HG02943 (cell line): ENCODE measurements around the gene USP44.
A peak's percentile ranks its signal among the peaks of the same experiment; 100 is the strongest.
"Not testable (repeated sequence)": the region's sequence is repeated elsewhere in the genome, so short reads cannot be mapped to it uniquely, and the experiment has no call there.

ENCODE experiments used
- ATAC-seq: cut with Tn5 transposase; IDR thresholded peaks from one replicate; pipeline ENCODE4 v1.9.1; 2021; ENCODE audit warnings: mild to moderate bottlenecking, low read depth, moderate library complexity; ENCODE audit not compliant: unreplicated experiment

The USP44 gene

GRCh38 chr12:95513599-95513998, 37.7 kb downstream of the USP44 start:
- ATAC-seq = no peak

GRCh38 chr12:95511977-95512376, 39.3 kb downstream of the USP44 start:
- ATAC-seq = no peak

- no peak for ATAC-seq
Measured at GRCh38 chr12:95509300-95509699, 42.0 kb downstream of the USP44 start.

- no peak for ATAC-seq
Measured at GRCh38 chr12:95506707-95507523, 44.4 kb downstream of the USP44 start.

- ATAC-seq = no peak
Measured at GRCh38 chr12:95505039-95505438, 46.2 kb downstream of the USP44 start.

GRCh38 chr12:95504140-95504539, 47.1 kb downstream of the USP44 start:
- no peak for ATAC-seq

GRCh38 chr12:95499772-95500171, 51.5 kb downstream of the USP44 start:
- ATAC-seq = no peak

GRCh38 chr12:95498968-95499367, 52.3 kb downstream of the USP44 start:
- ATAC-seq = no peak

- ATAC-seq = no peak
Measured at GRCh38 chr12:95497031-95497430, 54.2 kb downstream of the USP44 start.

- ATAC-seq = no peak
Measured at GRCh38 chr12:95495433-95495832, 55.8 kb downstream of the USP44 start.

- no peak for ATAC-seq
Measured at GRCh38 chr12:95494888-95495287, 56.4 kb downstream of the USP44 start.

GRCh38 chr12:95492462-95492861, 58.8 kb downstream of the USP44 start:
- ATAC-seq = no peak

GRCh38 chr12:95487024-95487423, 64.3 kb downstream of the USP44 start:
- no peak for ATAC-seq

GRCh38 chr12:95484524-95484923, 66.8 kb downstream of the USP44 start:
- ATAC-seq = no peak

- not testable (repeated sequence) for ATAC-seq
Measured at GRCh38 chr12:95482564-95482963, 68.7 kb downstream of the USP44 start.

GRCh38 chr12:95481888-95482287, 69.4 kb downstream of the USP44 start:
- ATAC-seq = no peak

GRCh38 chr12:95481072-95481471, 70.2 kb downstream of the USP44 start:
- ATAC-seq = no peak

- no peak for ATAC-seq
Measured at GRCh38 chr12:95480230-95480629, 71.0 kb downstream of the USP44 start.

GRCh38 chr12:95474660-95474958, 76.7 kb downstream of the USP44 start:
- ATAC-seq = no peak

- peak; percentile 96 for ATAC-seq
Measured at GRCh38 chr12:95473884-95474659, 77.2 kb downstream of the USP44 start, which contains the start of gene METAP2. TSS of gene METAP2 (plus strand) at chr12:95474152. CDS start at chr12:95474180, 28 bp downstream.

GRCh38 chr12:95473231-95473883, 77.9 kb downstream of the USP44 start:
- ATAC-seq = peak; percentile 39
